PC-9 (cell line): ENCODE data around the gene SERPINE2.

Experiments
- CTCF ChIP-seq: fragments of 200-600 bp; sonication (generic); conservative IDR thresholded peaks from 2 replicates; pipeline ENCODE4 v1.6.1; 2017; ENCODE audit warnings: mixed run types, antibody characterized with exemption, mild to moderate bottlenecking, moderate library complexity
- EZH2 ChIP-seq: fragments of 200-600 bp; sonication (generic); IDR thresholded peaks from 2 replicates; pipeline ENCODE4 v1.8.0; 2017; ENCODE audit warnings: antibody characterized with exemption, low read depth

GRCh38 chr2:224039080-224039769, at the start of gene SERPINE2:
- TF ChIP-seq CTCF, result peak; percentile 77
- TF ChIP-seq EZH2, result no peak
